PC-9 (cell line): ENCODE data around the gene STK17A.
"Not testable (repeated sequence)": the region's sequence is repeated elsewhere in the genome, so short reads cannot be mapped to it uniquely, and the experiment has no call there.

Source experiments
- CTCF ChIP-seq: fragments of 200-600 bp; sonication (generic); conservative IDR thresholded peaks from 2 replicates; pipeline ENCODE4 v1.6.1; 2017; ENCODE audit warnings: mixed run types, antibody characterized with exemption, mild to moderate bottlenecking, moderate library complexity
- EZH2 ChIP-seq: fragments of 200-600 bp; sonication (generic); IDR thresholded peaks from 2 replicates; pipeline ENCODE4 v1.8.0; 2017; ENCODE audit warnings: antibody characterized with exemption, low read depth

- TF ChIP-seq CTCF, EZH2: not testable (repeated sequence)
Measured at GRCh38 chr7:43584733-43585132, 1.8 kb downstream of the STK17A start.
